Germinal center (tissue), 1 donor: Measurements from ENCODE around the gene SCART1.
"Not testable (repeated sequence)": the region's sequence is repeated elsewhere in the genome, so short reads cannot be mapped to it uniquely, and the experiment has no call there.

ENCODE experiments used
- DNase-seq: peaks from one replicate; pipeline ENCODE4 v3.0.0; 2012; ENCODE audit warnings: mixed read lengths, low spot score

SCART1 gene

DNA sequence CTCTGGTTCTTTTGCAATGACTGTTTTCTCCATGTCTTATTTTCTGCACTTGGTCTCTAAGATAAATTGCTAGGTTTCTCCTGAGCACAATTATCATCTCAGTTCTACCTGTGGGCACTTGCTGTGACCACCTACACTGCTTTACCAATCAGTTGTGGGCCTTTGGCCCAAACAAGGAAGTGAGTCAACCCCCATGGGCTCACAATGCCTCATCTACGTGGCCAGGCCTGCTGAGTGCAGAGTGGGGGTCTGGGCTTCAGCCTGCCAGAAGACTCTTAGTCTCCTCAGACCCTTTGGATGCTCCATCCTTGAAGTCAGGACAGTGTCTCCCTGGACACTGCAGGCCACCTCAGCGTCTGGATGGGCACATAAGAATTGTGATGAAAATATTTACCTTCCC is 20.3 kb downstream of the SCART1 start:
- no peak for DNase-seq

DNA sequence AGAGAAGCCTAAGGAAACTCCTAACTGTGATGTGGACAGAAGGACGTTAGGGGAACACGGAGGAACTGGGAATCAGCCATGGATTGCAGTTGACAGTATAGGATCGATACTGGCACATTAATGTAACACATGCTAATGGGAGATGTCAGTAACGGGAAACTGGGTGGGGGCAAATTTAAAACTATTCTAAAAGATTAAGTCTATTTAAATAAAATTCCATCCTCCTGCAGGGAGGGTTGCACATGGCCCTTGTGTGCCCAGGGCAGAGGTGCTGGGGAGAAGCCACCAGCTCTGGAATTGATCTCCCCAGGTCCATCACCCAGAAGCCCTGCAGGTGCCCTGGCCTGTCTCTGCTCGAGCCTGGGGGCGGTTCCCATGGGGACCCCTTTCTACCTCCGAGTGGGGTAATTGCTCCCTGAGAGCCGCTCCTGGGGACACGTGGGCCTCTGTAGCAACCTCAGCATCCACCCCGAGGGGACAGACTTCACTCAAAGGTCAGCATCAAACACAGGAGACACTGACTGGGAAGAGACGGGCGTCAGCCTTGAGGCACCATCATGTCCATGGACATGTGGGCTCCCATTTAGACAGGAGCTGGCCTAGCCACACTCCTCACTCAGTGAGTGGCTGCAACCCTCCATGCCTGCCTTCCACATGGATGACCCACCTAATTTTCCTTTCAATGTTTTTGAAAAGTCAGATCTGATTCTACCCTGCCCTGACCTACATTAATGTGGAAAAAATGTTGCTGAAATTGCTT is 21.1 kb downstream of the SCART1 start:
- no peak for DNase-seq

DNA sequence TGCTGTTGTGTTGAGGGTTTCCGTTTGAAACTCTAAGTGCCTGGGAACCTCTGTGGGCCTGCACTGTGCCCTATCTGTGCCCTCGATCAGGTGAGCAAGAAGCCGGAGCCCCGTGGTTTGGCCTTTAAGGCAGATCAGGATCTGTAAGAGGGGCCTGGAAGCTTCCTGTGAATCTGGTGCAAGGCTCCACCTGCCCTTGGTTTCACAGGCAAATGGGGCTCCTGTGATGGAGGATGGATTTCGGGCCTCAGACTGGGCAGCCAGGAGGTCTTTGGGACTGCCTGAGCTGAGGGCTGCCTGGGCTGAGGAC is 21.6 kb downstream of the SCART1 start:
- DNase-seq: no peak

DNA sequence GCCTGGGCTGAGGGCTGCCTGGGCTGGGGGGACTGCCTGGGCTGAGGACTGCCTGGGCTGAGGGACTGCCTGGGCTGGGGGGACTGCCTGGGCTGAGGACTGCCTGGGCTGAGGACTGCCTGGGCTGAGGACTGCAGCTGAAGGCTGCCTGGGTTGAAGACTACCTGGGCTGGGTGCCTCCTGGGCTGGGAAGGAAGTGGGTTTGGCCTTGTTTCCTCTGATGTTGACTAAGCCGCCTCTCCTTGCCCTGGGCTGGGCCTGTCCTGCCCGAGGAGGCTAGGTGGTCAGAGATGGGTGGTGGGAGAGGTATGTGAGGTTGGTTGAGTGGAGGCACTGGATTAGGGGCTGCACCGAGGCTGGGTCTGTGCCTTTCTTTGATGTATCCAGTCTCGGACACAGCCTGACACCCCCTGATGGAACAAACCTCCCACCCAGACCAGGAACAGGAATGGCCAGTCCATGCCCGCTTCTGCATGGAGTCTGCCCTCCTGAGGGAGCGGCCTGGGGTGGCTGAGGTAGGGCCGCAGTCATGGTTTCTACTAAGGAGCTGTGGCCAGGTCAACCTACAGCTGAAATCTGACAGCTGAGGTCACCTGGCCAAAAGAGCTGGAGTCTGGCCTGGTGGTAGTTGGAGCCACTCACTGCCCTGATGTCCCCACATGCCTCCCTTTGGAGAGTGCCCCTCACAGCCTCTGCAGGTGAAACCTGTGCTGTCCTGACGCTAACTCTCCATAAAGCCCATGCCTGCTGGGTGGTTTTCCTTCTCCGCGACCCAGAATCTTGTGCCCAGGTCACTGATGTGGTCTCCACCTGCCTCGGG is 22.3 kb downstream of the SCART1 start:
- DNase-seq: no peak

DNA sequence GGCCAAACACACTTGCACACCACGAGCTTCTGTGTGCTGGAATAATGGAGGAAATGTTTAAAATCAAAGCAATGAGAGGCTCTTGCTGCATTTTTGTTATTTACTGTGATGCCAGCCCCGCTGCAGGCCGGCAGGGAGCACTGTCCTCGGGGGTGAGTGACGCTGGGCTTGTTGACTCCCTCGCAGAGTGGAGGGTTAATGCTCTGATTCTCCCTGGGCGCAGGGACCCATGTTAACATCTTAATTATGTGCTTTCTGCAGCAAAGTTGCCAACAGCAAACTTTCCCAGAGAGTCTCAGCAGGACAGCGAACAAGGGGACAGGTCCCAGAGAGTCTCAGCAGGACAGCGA is 22.9 kb downstream of the SCART1 start:
- DNase-seq: no peak

DNA sequence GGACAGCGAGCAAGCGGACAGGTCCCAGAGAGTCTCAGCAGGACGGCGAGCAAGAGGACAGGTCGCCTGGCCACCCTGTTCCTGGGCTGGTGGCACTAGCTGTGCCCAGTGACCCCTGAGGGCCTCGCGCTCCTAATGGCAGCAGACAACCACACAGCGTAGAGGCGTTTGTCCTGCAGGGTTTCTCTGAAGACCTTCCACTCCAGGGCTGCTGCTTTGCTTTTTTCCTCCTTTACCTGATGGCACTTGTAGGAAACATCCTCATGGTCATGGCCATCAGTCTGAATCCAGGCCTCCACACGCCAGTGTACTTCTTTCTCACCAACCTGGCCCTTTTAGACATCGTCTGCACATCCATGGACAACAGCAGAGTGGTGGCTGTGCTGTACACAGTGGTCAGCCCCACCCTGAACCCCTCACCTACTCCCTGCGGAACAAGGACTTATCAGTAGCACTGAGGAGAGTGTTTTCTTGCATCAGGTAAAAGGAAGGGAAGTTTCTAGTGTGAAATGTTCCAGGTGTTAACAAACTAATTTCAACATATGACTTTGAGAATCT is 27.4 kb downstream of the SCART1 start:
- no peak for DNase-seq

DNA sequence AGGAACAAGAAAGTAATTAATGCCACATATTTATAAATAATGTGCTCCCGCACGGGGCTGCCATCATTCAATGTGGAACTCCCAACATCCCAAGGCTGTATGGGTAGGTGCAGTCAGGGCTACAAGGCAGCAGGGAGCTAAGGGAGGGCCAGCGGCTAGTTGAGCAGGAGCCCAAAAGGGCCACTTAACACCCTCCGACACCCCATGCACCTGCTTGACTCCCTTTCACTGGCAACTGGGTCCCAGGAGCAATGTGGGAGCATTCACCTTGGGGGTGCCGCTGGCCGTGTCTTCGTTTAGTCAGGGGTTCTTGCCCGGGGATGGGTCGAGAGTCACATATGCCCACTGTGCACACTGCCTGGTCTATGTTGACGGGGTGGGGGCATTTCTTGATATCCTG is 27.9 kb downstream of the SCART1 start:
- no peak for DNase-seq

DNA sequence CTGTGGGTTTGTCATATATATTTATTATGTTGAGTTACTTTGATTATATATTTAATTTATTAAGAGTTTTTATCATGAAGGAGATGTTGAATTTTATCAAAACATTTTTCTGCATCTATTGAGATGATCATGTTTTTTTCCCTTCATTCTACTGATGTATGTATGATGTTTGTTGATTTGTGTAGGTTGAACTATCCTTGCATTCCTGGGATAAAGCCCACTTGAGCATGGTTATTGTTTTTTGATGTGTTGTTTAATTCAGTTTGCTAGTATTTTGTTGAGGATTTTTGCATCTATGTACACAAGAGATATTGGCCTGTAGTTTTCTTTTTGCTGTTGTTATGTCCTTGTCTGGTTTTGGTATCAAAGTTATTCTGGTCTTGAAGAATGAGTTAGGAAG is 31.1 kb downstream of the SCART1 start:
- no peak for DNase-seq

DNA sequence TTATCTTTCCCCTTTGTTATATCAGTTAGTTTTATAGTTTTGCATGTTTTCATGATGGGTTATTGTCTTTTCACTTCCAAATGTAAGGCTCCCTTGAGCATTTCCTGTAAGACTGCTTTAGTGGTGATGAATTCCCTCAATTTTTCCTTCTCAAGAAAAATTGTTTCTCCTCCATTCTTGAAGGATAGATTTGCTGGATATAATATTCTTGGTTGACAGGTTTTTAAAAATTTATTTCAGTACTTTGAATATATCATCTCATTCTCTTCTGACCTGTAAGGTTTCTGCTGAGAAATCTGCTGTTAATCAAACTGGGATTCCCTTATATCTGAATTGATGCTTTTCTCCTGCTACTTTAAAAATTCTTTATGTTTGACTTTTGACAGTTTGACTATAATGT is 33.3 kb downstream of the SCART1 start:
- DNase-seq: no peak

DNA sequence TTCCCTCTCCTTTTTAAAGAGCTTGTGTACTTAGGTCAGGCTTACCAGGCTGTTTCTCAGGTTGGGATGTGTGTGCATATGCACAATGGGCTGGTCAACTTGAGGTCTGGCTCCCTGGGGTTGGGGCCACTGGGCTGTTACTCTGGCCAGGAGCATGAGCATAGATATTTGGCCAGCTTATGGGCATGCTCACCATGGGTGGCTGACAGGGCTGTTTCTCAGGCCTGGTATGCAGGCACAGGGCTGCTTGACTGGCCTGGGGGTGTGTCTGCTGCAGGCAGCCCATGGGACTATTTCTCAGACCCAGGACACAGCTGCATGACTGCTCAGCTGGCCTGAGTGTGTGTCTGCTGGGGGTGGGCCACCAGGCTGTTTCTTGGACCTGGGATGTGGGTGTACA is 34.6 kb downstream of the SCART1 start:
- DNase-seq: no peak

DNA sequence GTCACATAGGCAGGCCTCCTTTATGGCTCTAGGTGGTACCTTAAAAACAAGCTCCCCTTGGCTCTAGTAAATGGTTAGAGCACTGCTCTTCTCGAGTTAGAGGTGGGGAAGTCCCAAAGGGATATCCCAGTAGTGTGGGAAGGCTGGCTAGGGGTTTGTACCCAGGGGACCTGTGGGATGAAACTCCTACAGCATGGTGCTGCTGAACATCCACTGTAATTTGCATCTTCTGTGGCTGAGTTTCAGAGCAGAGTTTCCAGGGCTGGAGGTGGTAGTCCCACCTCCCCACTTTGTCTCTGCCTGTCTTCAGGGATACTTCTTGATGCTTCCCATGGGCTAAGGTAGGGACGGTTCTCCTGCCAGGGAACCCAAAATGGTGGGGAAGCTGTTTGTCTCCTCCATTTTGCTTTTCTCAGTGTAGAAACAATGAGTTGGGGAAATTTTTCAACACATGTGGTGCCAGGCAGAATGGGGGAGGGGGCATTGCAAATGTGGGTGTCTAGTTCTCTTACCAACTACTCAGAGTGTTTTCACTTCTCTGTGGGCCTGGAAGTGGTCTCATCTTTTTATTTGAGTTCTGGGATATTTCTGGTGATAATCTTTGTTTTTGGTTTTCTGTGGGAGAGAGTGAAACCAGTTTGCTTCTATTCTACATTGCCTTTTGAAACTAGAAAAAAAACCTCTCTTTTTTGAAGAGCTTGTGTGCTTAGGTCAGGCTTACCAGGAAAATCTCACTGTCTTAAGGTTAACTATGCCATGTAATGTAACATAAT is 36.3 kb downstream of the SCART1 start:
- DNase-seq: no peak

DNA sequence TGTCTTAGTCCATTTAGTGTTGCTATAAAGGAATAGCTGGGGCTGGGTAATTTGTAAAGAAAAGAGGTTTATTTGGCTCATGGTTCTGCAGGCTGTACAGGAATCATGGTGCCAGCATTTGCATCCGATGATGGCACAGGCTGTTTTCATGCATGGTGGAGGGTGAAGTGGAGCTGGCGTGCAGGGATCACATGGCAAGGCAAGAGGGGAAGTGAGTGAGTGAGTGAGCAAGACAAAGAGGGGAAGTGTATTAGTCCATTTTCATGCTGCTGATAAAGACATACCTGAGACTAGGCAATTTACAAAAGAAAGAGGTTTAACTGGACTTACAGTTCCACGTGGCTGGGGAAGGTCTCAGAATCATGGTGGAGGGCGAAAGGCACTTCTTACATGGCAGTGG is 39.8 kb downstream of the SCART1 start:
- DNase-seq: not testable (repeated sequence)

DNA sequence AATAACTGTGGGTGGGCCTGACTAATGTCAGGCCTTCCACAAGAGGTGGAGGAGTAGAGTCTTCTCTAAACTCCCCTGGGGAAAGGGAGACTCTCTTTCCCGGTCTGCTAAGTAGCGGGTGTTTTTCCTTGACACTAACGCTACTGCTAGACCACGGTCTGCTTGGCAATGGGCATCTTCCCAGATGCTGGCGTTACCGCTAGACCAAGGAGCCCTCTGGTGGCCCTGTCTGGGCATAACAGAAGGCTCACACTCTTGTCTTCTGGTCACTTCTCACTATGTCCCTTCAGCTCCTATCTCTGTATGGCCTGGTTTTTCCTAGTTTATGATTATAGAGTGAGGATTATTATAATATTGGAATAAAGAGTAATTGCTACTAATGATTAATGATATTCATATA is 43.6 kb downstream of the SCART1 start:
- not testable (repeated sequence) for DNase-seq

DNA sequence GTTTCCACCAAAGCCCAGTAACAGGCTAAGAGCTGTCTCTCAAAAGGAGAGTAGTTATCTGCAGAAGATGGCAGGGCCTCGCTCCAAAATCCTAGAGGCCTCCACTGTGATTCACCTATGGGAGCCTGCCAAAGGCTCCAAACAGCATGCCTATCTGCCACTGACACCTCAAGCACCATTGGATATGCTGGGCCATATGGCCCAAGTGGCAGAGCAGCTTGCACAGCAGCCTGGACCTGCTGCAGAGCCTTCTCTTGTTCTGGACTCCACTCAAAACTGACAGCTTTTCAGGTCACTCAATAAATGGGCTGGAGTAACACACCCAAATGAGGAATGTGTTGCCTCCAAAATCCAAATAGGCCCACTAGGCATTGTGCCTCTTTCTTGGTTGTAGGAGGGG is 45.4 kb downstream of the SCART1 start:
- DNase-seq: not testable (repeated sequence)

DNA sequence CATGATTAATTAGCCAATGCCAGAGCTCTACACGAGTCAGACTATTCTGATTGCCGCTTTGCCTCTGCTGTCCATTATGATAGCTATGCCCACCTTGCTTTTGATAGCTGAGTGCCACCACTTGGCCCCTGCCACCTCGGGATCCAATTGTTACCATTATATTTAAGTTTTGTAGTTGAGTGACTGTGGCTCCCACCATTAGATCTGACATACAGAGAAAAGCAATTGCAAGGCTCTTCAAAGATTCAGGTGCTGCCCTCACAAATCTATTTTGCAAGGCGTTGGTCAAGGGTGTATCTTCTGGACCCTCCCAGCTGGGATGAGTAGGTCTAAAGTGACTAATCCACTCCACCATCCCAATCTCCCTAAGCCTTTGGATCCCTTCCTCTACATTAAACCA is 47.2 kb downstream of the SCART1 start:
- DNase-seq: not testable (repeated sequence)

DNA sequence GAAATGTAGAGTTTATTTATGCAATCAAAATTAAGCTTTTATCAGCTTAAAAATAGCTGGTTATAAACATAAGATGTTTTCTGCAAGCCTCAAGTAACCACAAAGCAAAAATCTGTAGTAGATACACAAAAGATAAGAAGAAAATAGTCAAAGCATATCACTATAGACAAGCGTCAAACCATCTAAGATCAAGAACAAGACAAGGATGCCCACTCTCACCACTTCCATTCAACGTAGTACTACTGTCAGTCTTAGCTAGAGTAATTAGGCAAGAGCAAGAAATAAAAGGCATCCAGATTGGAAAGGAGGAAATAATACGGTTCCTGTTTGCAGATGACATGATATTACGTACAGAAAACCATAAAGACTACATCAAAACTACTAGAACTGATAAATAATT is 56.0 kb downstream of the SCART1 start:
- DNase-seq: no peak

DNA sequence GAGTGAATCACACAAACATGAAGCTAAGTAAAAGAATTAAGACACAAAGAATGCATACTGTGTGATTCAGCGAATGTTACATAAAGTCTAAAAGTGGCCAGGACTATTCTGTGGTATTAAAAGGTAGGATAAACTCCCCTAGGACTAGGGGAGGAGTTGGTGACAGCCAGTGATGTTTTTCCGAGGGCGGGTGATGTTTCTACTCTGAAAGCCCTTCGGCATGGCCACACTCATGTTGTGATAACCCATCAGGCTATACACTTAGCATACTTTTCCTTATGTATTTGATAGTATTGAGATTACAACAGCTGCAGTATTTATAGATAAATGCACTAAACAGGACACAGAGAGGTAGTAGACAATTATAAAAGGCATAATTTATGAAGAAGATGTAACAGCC is 57.7 kb downstream of the SCART1 start:
- DNase-seq: no peak

DNA sequence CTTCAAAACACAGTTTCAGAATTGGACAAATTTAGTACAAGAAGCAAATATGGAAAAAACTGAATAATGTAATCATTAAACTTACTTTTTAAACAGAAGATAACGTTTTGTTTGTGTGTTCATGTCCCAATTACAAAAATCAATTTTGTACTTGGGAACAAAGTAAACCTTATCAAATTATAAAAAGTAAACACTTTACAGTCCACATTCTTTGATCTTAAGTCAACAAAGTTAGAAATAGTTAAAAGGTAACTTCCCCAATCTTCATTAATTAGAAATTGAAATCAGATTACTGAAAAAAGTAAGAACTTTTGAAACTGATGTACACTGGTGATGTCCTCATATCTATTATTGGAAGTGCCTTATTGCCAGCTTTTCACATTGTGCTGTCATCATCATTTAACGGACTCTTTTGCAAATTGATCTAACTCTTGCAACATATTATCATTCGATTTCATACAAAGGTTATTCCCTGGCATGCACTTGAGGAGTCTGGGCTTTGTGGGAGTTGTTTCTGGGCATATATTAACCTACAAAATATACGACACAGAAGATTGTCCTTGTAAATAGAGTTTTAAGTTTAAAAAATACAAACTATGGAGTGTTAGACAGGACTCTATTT is 58.3 kb downstream of the SCART1 start:
- no peak for DNase-seq

DNA sequence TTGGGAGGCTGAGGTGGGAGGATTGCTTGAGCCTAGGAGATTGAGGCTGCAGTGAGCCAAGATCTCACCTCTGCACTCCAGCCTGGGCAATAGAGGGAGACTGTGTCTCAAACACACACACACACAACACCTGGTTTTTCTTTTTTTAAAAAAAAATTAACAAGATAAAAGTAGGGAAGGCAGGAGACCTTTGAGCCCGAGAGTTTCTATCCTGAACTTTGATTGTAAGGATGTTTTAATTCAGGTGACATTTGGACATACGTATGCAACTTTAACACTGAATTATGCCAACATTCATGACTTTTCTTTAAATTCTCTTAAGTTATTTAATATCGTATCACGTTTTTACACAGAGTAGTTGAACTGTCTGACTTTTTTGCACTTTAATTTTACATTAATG is 61.7 kb downstream of the SCART1 start:
- no peak for DNase-seq

DNA sequence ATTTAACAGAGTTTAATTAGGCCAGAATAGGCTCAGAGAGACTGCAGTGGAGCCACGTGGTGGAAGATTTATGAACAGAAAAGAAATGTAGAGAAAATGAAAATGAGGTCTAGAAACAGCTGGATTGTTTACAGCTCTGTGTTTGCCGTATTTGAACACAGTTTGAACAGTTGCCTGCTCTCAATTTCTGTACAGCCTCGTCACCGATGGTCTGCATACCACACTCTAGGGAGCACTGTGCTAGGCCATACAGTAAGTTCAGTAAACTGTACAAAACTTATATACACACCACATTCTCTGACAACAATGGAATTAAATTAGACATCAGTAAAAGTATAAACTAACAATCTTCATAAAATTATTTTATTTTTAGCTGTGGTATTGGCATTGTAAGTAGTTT is 62.3 kb downstream of the SCART1 start:
- no peak for DNase-seq

DNA sequence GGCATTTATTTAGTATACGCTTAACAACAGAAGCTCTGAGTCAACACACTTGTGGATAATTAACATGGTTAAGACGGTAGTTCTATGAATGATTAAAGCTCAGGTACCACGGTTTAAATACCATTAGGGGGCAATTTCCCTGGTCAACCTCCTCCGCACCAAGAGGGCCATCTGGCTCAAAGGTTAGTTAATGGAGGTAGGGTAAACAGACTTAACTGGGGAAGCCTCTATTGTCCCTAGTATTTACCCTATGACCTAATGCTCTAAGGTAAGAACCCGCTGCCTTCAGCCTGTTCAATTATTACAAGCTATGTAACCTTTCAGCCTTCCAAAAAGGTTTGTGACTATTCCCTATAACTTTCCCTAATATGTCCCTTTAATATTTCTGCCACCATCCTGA is 64.8 kb downstream of the SCART1 start:
- not testable (repeated sequence) for DNase-seq
